ENCODE data around the gene PFDN1.

The PFDN1 gene

GRCh38 chr5:140328036-140328764, 25.3 kb upstream of the PFDN1 start:
- DNase-seq: no peak

GRCh38 chr5:140327589-140327988, 24.7 kb upstream of the PFDN1 start:
- no peak for DNase-seq

DNA sequence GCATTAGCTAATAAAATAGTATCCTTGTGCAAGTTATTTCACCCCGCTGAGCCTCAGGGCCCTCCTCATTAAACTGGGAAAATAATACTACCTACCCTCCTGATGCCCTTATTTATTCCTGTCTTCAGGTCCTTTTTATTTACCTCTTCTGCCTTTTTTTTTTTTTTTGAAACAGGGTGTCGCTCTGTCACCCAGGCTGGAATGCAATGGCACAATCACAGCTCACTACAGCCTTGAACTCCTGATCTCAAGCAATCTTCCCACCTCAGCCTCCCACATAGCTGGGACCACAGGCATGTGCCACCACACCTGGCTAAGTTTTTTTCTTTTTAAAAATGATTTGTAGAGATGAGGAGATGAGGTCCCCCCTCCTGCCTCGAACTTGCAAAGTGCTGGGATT, 22.6 kb upstream of the PFDN1 start:
- no peak for DNase-seq

GRCh38 chr5:140324617-140325241, 21.8 kb upstream of the PFDN1 start:
- peak; percentile 93 for DNase-seq

- peak; percentile 43 for DNase-seq
These were observed 21.2 kb upstream of the PFDN1 start for GRCh38 chr5:140324041-140324600.

DNA sequence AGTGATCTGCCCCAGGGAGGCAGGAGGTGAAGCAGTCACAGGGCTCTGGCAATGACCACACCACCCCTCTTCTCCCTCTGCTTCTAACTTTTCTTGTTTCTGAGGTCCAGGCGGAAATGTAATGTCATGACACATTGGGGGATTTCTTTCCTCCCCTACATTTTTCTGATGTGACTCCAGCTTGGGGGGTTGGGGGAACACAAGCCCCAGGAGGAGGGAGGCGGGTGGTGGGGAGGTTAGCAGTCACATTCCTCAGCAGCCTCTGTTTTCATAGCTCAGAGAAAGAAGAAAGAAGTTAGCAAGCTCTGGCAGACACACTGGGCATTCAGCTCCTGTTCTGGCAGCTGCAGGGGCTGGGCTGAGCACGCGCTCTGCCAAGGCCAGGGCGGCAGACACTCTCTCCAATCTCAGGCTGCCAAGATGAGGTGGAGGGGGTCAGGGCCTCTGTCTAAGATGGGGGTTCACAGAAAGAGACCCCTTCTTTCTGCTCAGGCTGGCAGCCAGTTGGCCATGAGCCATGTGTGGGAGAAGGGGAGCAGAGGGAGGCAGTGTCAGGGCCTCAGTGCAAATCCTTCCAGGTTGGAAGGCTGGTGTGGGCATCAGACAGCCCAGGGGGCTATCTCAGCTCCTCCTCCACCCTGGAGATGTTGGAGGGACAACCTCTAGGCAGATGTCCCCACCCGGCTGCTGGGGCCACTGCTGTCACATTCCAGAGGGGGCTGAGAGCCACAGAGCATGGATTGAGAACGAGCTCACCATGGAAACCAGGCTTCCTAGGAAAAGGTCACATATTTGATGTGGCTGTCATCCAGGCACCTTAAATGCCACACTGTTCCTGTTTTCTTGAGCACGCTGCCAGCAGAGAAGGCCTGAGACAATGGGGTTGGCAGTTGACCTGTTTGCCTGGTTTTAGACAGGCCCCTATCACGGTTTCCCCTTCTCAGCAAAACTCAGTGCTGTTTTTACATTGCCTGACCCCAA, 20.1 kb upstream of the PFDN1 start:
- peak; percentile 45 for DNase-seq

DNA sequence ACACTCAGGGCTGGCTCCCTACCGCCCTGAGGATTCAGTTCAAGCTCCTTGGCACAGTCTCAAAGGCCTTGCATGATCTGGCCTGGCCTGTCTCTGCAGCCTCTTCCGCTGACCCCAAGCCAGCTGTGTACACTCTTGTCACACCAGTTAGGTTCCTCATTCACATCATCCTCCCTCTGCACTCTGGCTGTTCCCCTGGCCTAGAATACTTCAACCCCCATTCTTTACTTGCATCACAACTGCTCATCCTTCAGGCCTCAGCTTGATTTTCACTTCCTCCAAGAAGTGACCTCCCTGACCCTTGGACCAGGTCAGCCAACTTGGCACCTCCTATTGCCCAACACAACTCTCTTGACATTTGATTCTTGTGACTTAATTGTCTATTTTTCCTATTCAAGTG, 18.9 kb upstream of the PFDN1 start:
- DNase-seq: peak; percentile 97

DNA sequence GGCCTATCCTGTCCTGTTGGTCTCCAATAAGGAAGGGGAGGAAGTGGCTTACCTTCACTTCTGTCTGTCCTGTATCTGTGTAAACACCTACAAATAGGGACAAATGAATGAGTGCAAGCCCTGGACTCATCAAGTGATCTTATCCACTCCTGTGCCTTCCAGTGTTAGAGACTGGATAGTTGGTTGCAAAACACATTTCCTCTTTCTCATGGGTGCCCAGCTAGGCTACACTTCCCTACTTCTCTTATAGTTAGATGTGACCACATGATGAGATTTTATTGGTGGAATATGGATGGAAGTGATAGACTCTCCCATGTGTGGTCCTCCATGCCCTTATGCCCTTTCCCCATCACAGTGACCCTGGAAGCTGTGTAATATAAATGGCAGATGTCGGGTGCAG, 16.9 kb upstream of the PFDN1 start:
- peak; percentile 84 for DNase-seq

- DNase-seq: no peak
These were observed 15.9 kb upstream of the PFDN1 start for GRCh38 chr5:140318792-140319191.

DNA sequence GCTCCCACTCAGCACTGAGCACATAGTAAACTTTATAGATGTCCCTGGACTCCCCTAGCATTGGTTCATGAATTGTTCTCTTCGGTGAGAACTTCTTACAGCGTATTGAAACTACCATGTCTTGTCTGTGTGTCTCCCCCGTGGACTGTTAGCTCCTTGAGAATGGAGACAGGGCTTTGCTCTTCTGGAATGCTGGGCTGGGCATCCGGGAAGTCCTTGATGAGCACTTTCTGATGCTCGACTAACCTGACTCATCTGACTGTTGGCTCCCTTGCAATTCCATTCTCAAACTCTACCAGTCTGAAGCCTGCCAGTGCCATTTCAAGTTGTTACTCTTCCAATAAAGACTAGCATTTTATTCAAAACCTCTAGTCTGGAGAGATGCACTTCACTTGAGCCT, 15.0 kb upstream of the PFDN1 start:
- DNase-seq: no peak

DNA sequence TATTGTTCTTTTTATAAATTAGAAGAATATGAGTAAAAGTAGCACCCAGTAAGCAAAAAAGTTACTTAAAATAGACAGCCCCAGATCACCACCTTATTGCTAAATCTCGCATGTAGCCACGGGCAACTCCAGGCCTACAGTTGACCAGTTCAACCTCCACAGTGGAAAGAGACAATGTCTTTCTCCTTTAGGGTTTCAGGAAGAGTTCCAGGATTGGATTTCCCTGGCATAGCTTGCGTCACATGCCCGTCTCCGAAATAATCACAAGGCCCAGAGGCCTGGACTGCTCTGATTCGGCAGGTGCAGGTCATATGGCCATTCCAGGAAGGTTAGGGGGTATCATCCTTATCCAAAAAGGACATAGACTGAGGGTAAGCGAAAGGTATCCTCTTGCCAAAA, 9.9 kb upstream of the PFDN1 start:
- DNase-seq: no peak

DNA sequence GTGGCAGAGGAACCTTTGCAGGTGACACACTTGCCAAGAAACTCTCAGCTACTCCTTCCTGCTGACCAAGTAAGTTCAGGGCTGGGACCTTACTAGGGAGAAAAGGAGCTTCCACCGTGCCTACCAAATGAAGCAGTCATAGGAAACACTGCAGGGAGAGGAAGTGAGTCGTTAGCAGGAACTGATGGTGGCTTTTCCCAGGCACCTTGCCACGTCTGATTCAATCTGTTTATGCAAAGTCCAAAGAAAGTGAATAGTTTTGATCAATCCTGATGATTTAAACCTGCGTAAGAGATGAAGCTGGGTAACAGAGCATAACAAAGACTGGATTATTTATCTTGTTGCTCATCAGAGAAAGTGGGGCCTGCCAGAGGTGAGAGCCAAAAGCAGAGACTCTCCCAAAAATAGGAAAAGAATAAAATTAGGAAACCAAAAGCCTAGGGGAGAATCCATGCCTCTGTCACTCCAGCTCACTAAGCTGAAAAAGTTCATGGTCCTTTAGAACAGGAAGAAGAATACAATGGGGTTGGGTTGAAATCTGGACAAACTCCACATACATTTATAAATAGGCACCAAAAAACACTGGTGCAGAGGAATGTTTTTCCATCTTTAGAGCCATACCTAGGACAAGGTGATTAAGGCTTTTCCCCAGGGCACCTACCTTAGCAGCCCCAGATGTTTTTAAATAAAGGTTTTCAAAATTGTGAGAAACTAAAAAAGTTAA, 9.3 kb upstream of the PFDN1 start:
- DNase-seq: peak; percentile 75

DNA sequence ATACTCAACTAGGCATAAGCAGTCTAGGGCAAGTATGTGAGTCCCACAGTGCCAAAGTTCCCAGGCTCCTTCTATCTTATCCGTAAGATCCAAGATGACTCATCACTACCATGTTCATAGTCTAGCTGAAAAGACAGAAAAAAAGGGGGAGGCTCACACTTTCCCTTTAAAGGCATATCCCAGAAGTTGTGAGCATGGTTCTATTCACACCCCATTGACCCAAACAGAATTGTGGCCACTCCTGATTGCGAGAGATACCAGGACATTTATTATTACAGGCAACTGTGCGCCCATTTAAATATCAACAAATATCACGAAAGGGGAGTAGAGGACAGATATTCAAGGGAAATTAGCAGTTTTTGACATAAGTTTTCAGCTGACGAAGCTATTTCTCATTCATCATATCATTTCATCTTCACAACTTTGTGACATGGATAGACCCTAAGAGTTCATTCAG, 8.1 kb upstream of the PFDN1 start:
- DNase-seq: no peak

GRCh38 chr5:140310434-140310833, 7.5 kb upstream of the PFDN1 start:
- no peak for DNase-seq

DNA sequence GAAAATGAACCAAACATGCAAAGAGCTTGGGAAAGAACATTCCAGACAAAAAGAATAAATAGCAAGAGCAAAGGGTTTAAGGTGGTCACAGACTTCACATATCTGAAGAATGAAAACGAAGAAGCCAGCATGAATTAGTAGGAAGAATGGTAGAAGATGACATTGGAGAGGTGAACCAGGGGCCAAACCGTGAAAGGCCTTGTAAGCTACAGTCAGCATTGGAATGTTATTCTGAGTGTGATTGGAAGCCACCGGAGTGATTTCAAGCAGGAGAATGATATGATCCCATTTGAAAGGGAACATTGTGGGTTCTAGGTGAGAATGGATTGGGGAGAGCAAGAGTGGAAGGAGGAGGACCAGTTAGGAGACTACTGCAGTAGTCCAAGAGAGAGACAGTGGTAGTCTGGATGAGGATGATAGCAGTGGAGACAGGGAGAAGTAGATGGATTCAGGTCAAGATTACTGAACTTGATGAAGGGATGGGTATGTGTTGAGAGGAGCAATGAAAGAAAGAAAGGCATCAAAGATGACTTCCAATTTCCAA, 6.9 kb upstream of the PFDN1 start:
- DNase-seq: no peak

DNA sequence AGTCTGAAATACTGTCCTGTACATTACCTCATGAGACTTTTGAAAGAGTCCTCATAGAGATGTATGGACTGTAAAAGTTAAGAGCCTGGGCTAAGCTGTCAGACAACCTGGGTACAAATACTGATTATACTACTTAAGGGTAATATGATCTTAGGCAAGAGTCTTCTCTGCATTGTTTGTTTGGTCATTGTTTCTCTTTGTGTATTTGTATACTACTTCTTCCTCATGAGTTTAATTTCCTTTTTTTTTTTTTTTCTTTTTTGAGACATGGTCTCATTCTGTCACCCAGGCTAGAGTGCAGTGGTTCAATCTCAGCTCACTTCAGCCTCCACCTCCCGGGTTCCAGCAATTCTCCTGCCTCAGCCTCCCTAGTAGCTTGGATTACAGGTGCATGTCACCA, 2.6 kb upstream of the PFDN1 start:
- no peak for DNase-seq

DNA sequence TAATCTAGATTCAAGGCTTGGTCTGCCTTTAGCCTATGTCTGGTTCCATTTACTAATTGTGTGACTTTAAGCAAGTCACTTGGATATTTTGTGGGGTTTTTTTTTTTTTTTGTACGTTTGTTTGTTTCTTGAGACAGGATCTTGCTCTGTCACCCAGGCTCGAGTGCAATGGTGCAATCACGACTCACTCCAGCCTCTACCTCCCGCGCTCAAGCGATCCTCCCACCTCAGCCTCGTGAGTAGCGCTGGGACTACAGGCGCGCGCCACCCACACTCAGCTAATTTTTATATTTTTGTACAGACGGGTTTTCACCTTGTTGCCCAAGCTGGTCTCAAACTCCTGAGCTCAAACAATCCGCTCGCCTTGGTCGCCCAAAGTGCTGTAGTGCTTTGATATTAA, 1.1 kb upstream of the PFDN1 start:
- peak; percentile 50 for DNase-seq

GRCh38 chr5:140301136-140301535, 1.8 kb downstream of the PFDN1 start:
- no peak for DNase-seq

- no peak for DNase-seq
These were observed 3.8 kb downstream of the PFDN1 start for GRCh38 chr5:140299056-140299455.

GRCh38 chr5:140298183-140298601, 4.7 kb downstream of the PFDN1 start:
- DNase-seq: no peak

DNA sequence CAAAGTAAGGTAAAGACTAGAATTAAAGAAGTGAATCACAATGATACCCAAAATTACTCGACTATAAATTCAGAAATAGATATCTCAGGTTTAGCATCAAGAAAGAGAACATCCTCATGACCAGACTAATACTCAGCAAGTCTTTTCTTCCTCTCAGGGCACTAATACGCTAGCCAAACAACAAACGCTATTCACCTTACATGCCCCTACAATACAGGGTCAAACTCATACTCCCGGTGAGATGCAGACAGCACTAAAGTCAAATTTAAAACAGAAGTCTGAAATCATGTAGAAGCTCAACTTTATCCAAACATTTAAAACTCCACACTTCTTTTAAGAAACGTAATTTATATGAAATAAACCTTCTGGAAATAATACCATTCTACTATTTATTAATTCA, 5.6 kb downstream of the PFDN1 start:
- no peak for DNase-seq

GRCh38 chr5:140296289-140296688, 6.6 kb downstream of the PFDN1 start:
- no peak for DNase-seq

Measured in suppressor macrophage treated with lipopolysaccharide for 4 hours (primary cell).